Testis (tissue), 3 donors: Measurements from ENCODE around the gene CENPT. TPM values are rescaled to one million over a fixed set of nuclear protein-coding genes. Genes with fewer than 3 reads are reported as not detected.

Source experiments
- DNase-seq: peaks from one replicate; pipeline ENCODE4 v3.0.0-alpha.2; 2019
- H3K27ac ChIP-seq, 2 donors: fragments of 200-600 bp; sonication (generic); one replicate each; pipeline ENCODE4 v1.5.1; 2019
- H3K27me3 ChIP-seq: fragments of 200-600 bp; sonication (generic); one replicate; pipeline ENCODE4 v1.5.1; 2019
- H3K36me3 ChIP-seq: fragments of 200-600 bp; sonication (generic); one replicate; pipeline ENCODE4 v1.5.1; 2017; ENCODE audit warnings: low read depth; ENCODE audit errors: missing control alignments
- H3K4me1 ChIP-seq: fragments of 200-600 bp; sonication (generic); one replicate; pipeline ENCODE4 v1.5.1; 2019
- H3K4me3 ChIP-seq, 2 donors: fragments of 200-600 bp; sonication (generic); one replicate each; pipeline ENCODE4 v1.5.1; 2017 to 2019
- H3K9me3 ChIP-seq: fragments of 200-600 bp; sonication (generic); one replicate; pipeline ENCODE4 v1.5.1; 2017
- CTCF ChIP-seq, 3 experiments: fragments of 450-650 bp in 2 of 3; fragments of 200-600 bp in 1 of 3; sonication (generic) in 1 of 3; IDR thresholded peaks; one replicate each; pipeline ENCODE4 v1.5.1; 2016 to 2019; ENCODE audit warnings: antibody characterized with exemption in 3 of 3, mild to moderate bottlenecking in 2 of 3, moderate library complexity in 1 of 3
- POLR2A ChIP-seq: fragments of 450-650 bp; IDR thresholded peaks from one replicate; pipeline ENCODE4 v1.6.1; 2017; ENCODE audit warnings: antibody characterized with exemption, mild to moderate bottlenecking, moderate library complexity
- WGBS, 2 donors: methylation state at CpG; one replicate each; pipeline ENCODE4 v1.1.5; 2018; 5-methylcytosine and 5-hydroxymethylcytosine counted together
- intact Hi-C: fragments of 100-400 bp; cut with DNase I; formaldehyde crosslinking; loops from one replicate; pipeline ENCODE4 v1.15.1; 2023; ENCODE audit warnings: low total_unique reads
- polyA plus RNA-seq: library from polyadenylated mRNA; stranded (reverse); fragments of 350-450 nt; fragmentation: Illumina TruSeq; extraction: RNeasy Lipid Tissue Mini Kit (QIAGEN cat#74804); gene quantifications from one replicate; pipeline ENCODE4 v1.2.3, GENCODE V29; 2014; ENCODE audit warnings: low read depth, low replicate concordance; ENCODE audit not compliant: insufficient read depth
- small RNA-seq, 2 donors: library from RNA; depleted of rRNA; stranded (forward); fragments of <200 nt; gene quantifications; one replicate each; pipeline ENCODE3, GENCODE V24; 2016
- total RNA-seq, 2 donors: library from RNA; depleted of rRNA; stranded (reverse); fragments of >200 nt; gene quantifications; one replicate each; pipeline ENCODE4 v1.2.3, GENCODE V29; 2016

Gene CENPT
- total and polyA plus RNA-seq, 3 donors from 2014 or later, result 108 to 154 (median 115) TPM

- intact Hi-C loops, result no loop called here
- Histone ChIP-seq H3K36me3 (no peaks in the 10 kb centered on the region), H3K27ac (no peak overlapping the region), H3K4me1 (no peaks in the 10 kb centered on the region), H3K4me3 (no peak overlapping the region), H3K9me3 (no peaks in the 10 kb centered on the region), H3K27me3 (no peaks in the 10 kb centered on the region)
- no peak for TF ChIP-seq CTCF (IDR thresholded peaks at IDR 0.05)
- no peak for TF ChIP-seq POLR2A
- DNase-seq, result no peak
- WGBS, 2 donors, result 91 to 92% methylated on average over 7 of the region's 7 CpGs
These were observed 66.5 kb downstream of the CENPT start for GRCh38 chr16:67780847-67781564.

DNA sequence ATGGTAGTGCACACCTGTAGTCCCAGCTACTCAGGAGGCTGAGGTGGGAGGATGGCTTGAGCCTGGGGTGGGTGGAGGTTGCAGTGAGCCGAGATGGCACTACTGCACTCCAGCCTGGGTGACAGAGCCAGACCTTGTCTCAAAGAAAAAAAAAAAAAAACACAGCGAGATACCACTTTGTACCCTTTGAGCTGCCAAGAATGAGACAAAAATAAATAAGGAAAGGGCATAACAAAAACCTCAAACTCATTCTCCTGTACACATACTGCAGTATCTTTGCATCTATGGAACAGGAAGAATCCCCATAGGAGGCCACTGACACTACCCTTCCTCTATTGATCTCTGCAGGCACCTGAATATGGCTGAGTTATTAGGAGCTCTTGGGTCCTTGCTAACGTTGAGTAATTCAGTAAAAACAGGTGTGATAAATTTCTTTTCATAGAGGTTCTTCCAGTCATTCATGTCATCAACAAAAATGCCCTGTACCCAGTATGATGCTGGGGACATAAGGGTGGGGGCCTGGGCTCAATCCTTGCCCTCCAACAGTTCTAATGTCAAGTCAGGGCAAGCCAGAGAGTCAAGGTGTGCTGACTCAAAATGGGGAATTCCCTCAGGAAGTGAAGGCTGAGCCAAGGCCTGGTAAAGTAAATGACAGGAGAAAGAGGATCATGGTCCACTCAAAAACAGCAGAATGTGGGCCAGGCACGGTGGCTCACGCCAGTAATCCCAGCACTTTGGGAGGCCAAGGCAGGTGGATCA is 68.1 kb downstream of the CENPT start:
- DNase-seq, result no peak
- intact Hi-C loops, result no loop called here
- H3K4me3 ChIP-seq, result no peak overlapping the region
- no peaks in the 10 kb centered on the region for H3K27me3 ChIP-seq
- TF ChIP-seq CTCF (IDR thresholded peaks at IDR 0.05), result no peak
- H3K36me3 ChIP-seq, result no peaks in the 10 kb centered on the region
- H3K9me3 ChIP-seq, result no peaks in the 10 kb centered on the region
- WGBS, 2 donors, result 81 to 82% methylated on average over 5 of the region's 5 CpGs
- peaks cover 2% of the 10 kb centered on the region for H3K4me1 ChIP-seq
- no peak overlapping the region for H3K27ac ChIP-seq

Small RNAs within 50 kb of the gene (small RNA-seq; reads per million reads assigned to genes)
- gene AC040162.2 (0 reads per million in 2 donors), gene NRN1L (0 reads per million in 2 donors)

Other genes with a start within 250 kb of the CENPT start
- gene CARMIL2, start 202.5 kb downstream of the CENPT start, total RNA-seq, result 1 to 10 TPM; 5.6 to 7.9 TPM
- gene CARMIL2, start 202.5 kb downstream of the CENPT start, polyA plus RNA-seq, result 3.1 TPM
- gene ACD, start 187.4 kb downstream of the CENPT start, total RNA-seq, result 10 to 100 TPM; 44.7 to 48.3 TPM
- gene ACD, start 187.4 kb downstream of the CENPT start, polyA plus RNA-seq, result 40.3 TPM
- gene PARD6A, start 186.7 kb downstream of the CENPT start, total RNA-seq, result 10 to 100 TPM; 30.0 to 80.1 TPM
- gene PARD6A, start 186.7 kb downstream of the CENPT start, polyA plus RNA-seq, result 35.4 TPM
- 10 to 100 TPM; 37.7 to 47.5 TPM for gene ENKD1, start 180.9 kb downstream of the CENPT start, total RNA-seq
- gene ENKD1, start 180.9 kb downstream of the CENPT start, polyA plus RNA-seq, result 53.3 TPM
- gene C16orf86, start 180.9 kb downstream of the CENPT start, total RNA-seq, result 10 to 100 TPM; 38.7 to 43.4 TPM
- gene C16orf86, start 180.9 kb downstream of the CENPT start, polyA plus RNA-seq, result 77.9 TPM
- gene GFOD2, start 128.4 kb downstream of the CENPT start, total RNA-seq, result 10 to 100 TPM; 18.0 to 20.4 TPM
- gene GFOD2, start 128.4 kb downstream of the CENPT start, polyA plus RNA-seq, result 23.0 TPM
- gene RANBP10, start 41.1 kb downstream of the CENPT start, total RNA-seq, result 10 to 100 TPM; 23.0 to 25.2 TPM
- gene RANBP10, start 41.1 kb downstream of the CENPT start, polyA plus RNA-seq, result 23.5 TPM
- 10 to 100 TPM; 31.3 to 40.4 TPM for gene TSNAXIP1, start 40.8 kb downstream of the CENPT start, total RNA-seq
- 93.7 TPM for gene TSNAXIP1, start 40.8 kb downstream of the CENPT start, polyA plus RNA-seq
- 10 to 100 TPM; 56.8 to 59.7 TPM for gene THAP11, start 5.4 kb downstream of the CENPT start, total RNA-seq
- 24.0 TPM for gene THAP11, start 5.4 kb downstream of the CENPT start, polyA plus RNA-seq
- 100 to 1,000 TPM; 239 to 297 TPM for gene NUTF2, start 760 bp downstream of the CENPT start, total RNA-seq
- gene NUTF2, start 760 bp downstream of the CENPT start, polyA plus RNA-seq, result 121 TPM
- gene EDC4, start 25.4 kb upstream of the CENPT start, total RNA-seq, result 100 to 1,000 TPM; 106 to 107 TPM
- 96.7 TPM for gene EDC4, start 25.4 kb upstream of the CENPT start, polyA plus RNA-seq
- gene NRN1L, start 37.2 kb upstream of the CENPT start, total RNA-seq, result 1 to 10 TPM; 4.2 to 8.1 TPM
- 2.9 TPM for gene NRN1L, start 37.2 kb upstream of the CENPT start, polyA plus RNA-seq
- 10 to 100 TPM; 47.7 to 50.5 TPM for gene PSKH1, start 45.6 kb upstream of the CENPT start, total RNA-seq
- 66.8 TPM for gene PSKH1, start 45.6 kb upstream of the CENPT start, polyA plus RNA-seq
- 1 to 10 TPM in 1 of 2 donors, under 1 TPM in 1; 0.62 to 1.7 TPM for gene CTRL, start 84.2 kb upstream of the CENPT start, total RNA-seq
- gene CTRL, start 84.2 kb upstream of the CENPT start, polyA plus RNA-seq, result 0.36 TPM
- gene PSMB10, start 89.2 kb upstream of the CENPT start, total RNA-seq, result 10 to 100 TPM; 13.2 to 14.2 TPM
- gene PSMB10, start 89.2 kb upstream of the CENPT start, polyA plus RNA-seq, result 49.1 TPM
- gene LCAT, start 96.4 kb upstream of the CENPT start, total RNA-seq, result 10 to 100 TPM; 20.6 to 25.3 TPM
- gene LCAT, start 96.4 kb upstream of the CENPT start, polyA plus RNA-seq, result 12.9 TPM
- gene SLC12A4, start 120.9 kb upstream of the CENPT start, total RNA-seq, result 10 to 100 TPM; 64.3 to 68.4 TPM
- gene SLC12A4, start 120.9 kb upstream of the CENPT start, polyA plus RNA-seq, result 46.7 TPM
- gene DPEP3, start 132.8 kb upstream of the CENPT start, total RNA-seq, result 100 to 1,000 TPM; 127 to 138 TPM
- 61.0 TPM for gene DPEP3, start 132.8 kb upstream of the CENPT start, polyA plus RNA-seq
- gene DPEP2, start 151.8 kb upstream of the CENPT start, total RNA-seq, result 1 to 10 TPM; 2.7 to 3.0 TPM
- gene DPEP2, start 151.8 kb upstream of the CENPT start, polyA plus RNA-seq, result 5.9 TPM
- gene DPEP2NB, start 168.2 kb upstream of the CENPT start, total RNA-seq, result 1 to 10 TPM; 2.4 to 4.1 TPM
- gene DPEP2NB, start 168.2 kb upstream of the CENPT start, polyA plus RNA-seq, result 3.2 TPM
- gene DDX28, start 175.5 kb upstream of the CENPT start, total RNA-seq, result 10 to 100 TPM; 19.1 to 19.9 TPM
- gene DDX28, start 175.5 kb upstream of the CENPT start, polyA plus RNA-seq, result 18.6 TPM
- gene DUS2, start 175.6 kb upstream of the CENPT start, total RNA-seq, result 10 to 100 TPM; 24.6 to 32.4 TPM
- 62.5 TPM for gene DUS2, start 175.6 kb upstream of the CENPT start, polyA plus RNA-seq
- gene NFATC3, start 237.7 kb upstream of the CENPT start, total RNA-seq, result 100 to 1,000 TPM in 1 of 2 donors, 10 to 100 TPM in 1; 94.7 to 115 TPM
- 78.0 TPM for gene NFATC3, start 237.7 kb upstream of the CENPT start, polyA plus RNA-seq